Trophoblast cell (in vitro differentiated cells and primary cell): ENCODE data around the gene ADAMTS18.

Source experiments
- DNase-seq, 2 donors: peaks; one replicate each; pipeline ENCODE4 v3.0.0-alpha.2; 2016
- H2AFZ ChIP-seq: 2 replicates; pipeline ENCODE4 v1.6.1; 2013; ENCODE audit warnings: low read length, moderate library complexity, mild to moderate bottlenecking; ENCODE audit not compliant: insufficient read depth, poor library complexity
- H2AK5ac ChIP-seq: 2 replicates; pipeline ENCODE4 v1.6.1; 2013; ENCODE audit warnings: mild to moderate bottlenecking, low read length
- H2BK120ac ChIP-seq: 2 replicates; pipeline ENCODE4 v1.6.1; 2013; ENCODE audit warnings: low read length, mild to moderate bottlenecking, moderate library complexity; ENCODE audit not compliant: insufficient read depth, poor library complexity
- H2BK12ac ChIP-seq: 2 replicates; pipeline ENCODE4 v1.6.1; 2013; ENCODE audit warnings: mild to moderate bottlenecking, low read length, moderate library complexity
- H2BK5ac ChIP-seq: 2 replicates; pipeline ENCODE4 v1.6.1; 2013; ENCODE audit warnings: low read length, low read depth, moderate library complexity, mild to moderate bottlenecking; ENCODE audit not compliant: poor library complexity
- H3K14ac ChIP-seq: 2 replicates; pipeline ENCODE4 v1.6.1; 2013; ENCODE audit warnings: mild to moderate bottlenecking, low read length
- H3K18ac ChIP-seq: 2 replicates; pipeline ENCODE4 v1.6.1; 2013; ENCODE audit warnings: mild to moderate bottlenecking, low read length
- H3K23ac ChIP-seq: 2 replicates; pipeline ENCODE4 v1.6.1; 2013; ENCODE audit warnings: low read length
- H3K27ac ChIP-seq: 2 replicates; pipeline ENCODE4 v1.5.1; 2013; ENCODE audit warnings: low read depth, mild to moderate bottlenecking, inconsistent platforms, low read length, moderate library complexity
- H3K27me3 ChIP-seq: 2 replicates; pipeline ENCODE4 v1.6.1; 2013; ENCODE audit warnings: inconsistent platforms, mild to moderate bottlenecking, low read length, moderate library complexity; ENCODE audit not compliant: insufficient read depth
- H3K36me3 ChIP-seq, 2 experiments: 1 replicate in 1 of 2; 2 replicates in 1 of 2; pipeline ENCODE4 v1.6.1; 2013; ENCODE audit warnings: low read length in 2 of 2, mild to moderate bottlenecking in 2 of 2, moderate library complexity in 1 of 2; ENCODE audit not compliant: insufficient read depth in 2 of 2, control insufficient read depth in 1 of 2
- H3K4ac ChIP-seq: 2 replicates; pipeline ENCODE4 v1.6.1; 2013; ENCODE audit warnings: low read depth, mild to moderate bottlenecking, low read length, moderate library complexity
- H3K4me1 ChIP-seq, 2 experiments: 1 replicate in 1 of 2; 2 replicates in 1 of 2; pipeline ENCODE4 v1.6.1; 2013; ENCODE audit warnings: low read length in 2 of 2, mild to moderate bottlenecking in 2 of 2, moderate library complexity in 1 of 2; ENCODE audit not compliant: insufficient read depth in 2 of 2, control insufficient read depth in 1 of 2
- H3K4me2 ChIP-seq: 2 replicates; pipeline ENCODE4 v1.6.1; 2013; ENCODE audit warnings: inconsistent platforms, mild to moderate bottlenecking, low read length, moderate library complexity
- H3K4me3 ChIP-seq: 2 replicates; pipeline ENCODE4 v1.5.1; 2013; ENCODE audit warnings: mild to moderate bottlenecking, low read depth, low read length, inconsistent platforms
- H3K79me1 ChIP-seq: one replicate; pipeline ENCODE4 v1.6.1; 2013; ENCODE audit warnings: low read length
- H3K79me2 ChIP-seq: 2 replicates; pipeline ENCODE4 v1.6.1; 2013; ENCODE audit warnings: low read length, mild to moderate bottlenecking; ENCODE audit not compliant: control insufficient read depth, insufficient read depth, poor library complexity
- H3K9ac ChIP-seq: 2 replicates; pipeline ENCODE4 v1.6.1; 2013; ENCODE audit warnings: mild to moderate bottlenecking, low read length
- H3K9me3 ChIP-seq: 2 replicates; pipeline ENCODE4 v1.6.1; 2013; ENCODE audit warnings: low read depth, mild to moderate bottlenecking, control low read depth, inconsistent platforms, low read length; ENCODE audit not compliant: insufficient read depth
- H4K12ac ChIP-seq: 2 replicates; pipeline ENCODE4 v1.6.1; 2013; ENCODE audit warnings: low read depth, mild to moderate bottlenecking, low read length, moderate library complexity
- H4K8ac ChIP-seq: 2 replicates; pipeline ENCODE4 v1.6.1; 2013; ENCODE audit warnings: low read depth, mild to moderate bottlenecking, low read length, moderate library complexity
- H4K91ac ChIP-seq: one replicate; pipeline ENCODE4 v1.6.1; 2013; ENCODE audit warnings: low read depth, mild to moderate bottlenecking, low read length, moderate library complexity
- WGBS: extraction: QIAGEN DNeasy Blood & Tissue Kit; methylation state at CpG from one replicate; pipeline ENCODE4 v1.1.7; 2013; ENCODE audit warnings: missing lambda C conversion rate; ENCODE audit not compliant: insufficient read length, insufficient coverage; ENCODE audit errors: extremely low coverage; 5-methylcytosine and 5-hydroxymethylcytosine counted together

Gene ADAMTS18

GRCh38 chr16:77450790-77451487 is 16.1 kb upstream of the ADAMTS18 start:
- Histone ChIP-seq H4K8ac (no peak overlapping the region), H2BK120ac (no peak overlapping the region), H2BK12ac (no peak overlapping the region), H3K4me3 (no peak overlapping the region), H3K9ac (no peak overlapping the region), H4K12ac (no peak overlapping the region), H3K4me1 (no peaks in the 10 kb centered on the region), H3K4me2 (no peak overlapping the region), H3K79me2 (no peaks in the 10 kb centered on the region), H2BK5ac (no peak overlapping the region), H2AFZ (no peak overlapping the region), H3K18ac (no peak overlapping the region), H3K36me3 (no peaks in the 10 kb centered on the region), H2AK5ac (no peak overlapping the region), H3K27ac (no peak overlapping the region), H3K23ac (no peak overlapping the region), H4K91ac (no peak overlapping the region), H3K14ac (no peak overlapping the region), H3K9me3 (no peaks in the 10 kb centered on the region), H3K27me3 (no peaks in the 10 kb centered on the region), H3K79me1 (no peaks in the 10 kb centered on the region), H3K4ac (no peak overlapping the region)
- DNase-seq = no peak
- no CpG with 5 or more reads among the region's 5 CpGs for WGBS

DNA sequence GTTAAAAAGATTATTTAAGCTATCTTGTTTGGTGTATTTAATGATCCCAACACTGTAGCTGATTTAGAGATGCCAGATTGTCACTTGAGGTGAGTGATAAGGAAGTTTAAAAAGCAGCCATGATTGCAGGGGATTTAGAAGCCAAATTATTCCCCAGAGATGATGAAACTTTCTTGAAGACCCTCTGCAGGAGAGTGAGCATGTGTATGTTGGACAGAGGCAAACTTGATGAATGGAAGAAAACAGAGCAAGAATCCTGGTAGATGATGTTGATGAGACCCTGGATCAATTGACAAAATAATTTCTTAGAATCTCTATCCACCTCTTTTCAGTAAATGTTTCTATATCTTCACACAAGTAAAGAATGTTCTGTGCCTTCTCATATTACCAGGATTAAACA is 14.4 kb upstream of the ADAMTS18 start:
- Histone ChIP-seq H3K9me3 (no peaks in the 10 kb centered on the region), H2BK5ac (no peak overlapping the region), H2BK12ac (no peak overlapping the region)

GRCh38 chr16:77445324-77445723 is 10.5 kb upstream of the ADAMTS18 start:
- no CpG with 5 or more reads among the region's 2 CpGs for WGBS

More for the DNA sequence above, 14.4 kb upstream of the ADAMTS18 start:
- H3K9ac ChIP-seq = no peak overlapping the region
- no peak overlapping the region for H4K8ac ChIP-seq
- H3K4ac ChIP-seq = no peak overlapping the region
- H3K27ac ChIP-seq = no peak overlapping the region
- no peaks in the 10 kb centered on the region for H3K36me3 ChIP-seq
- no peak overlapping the region for H3K14ac ChIP-seq
- no peak overlapping the region for H3K23ac ChIP-seq
- no peak overlapping the region for H4K12ac ChIP-seq
- no peaks in the 10 kb centered on the region for H3K79me2 ChIP-seq
- no peaks in the 10 kb centered on the region for H3K4me1 ChIP-seq
- H2BK120ac ChIP-seq = no peak overlapping the region
- H3K18ac ChIP-seq = no peak overlapping the region
- H2AK5ac ChIP-seq = no peak overlapping the region
- no peaks in the 10 kb centered on the region for H3K27me3 ChIP-seq
- no peak overlapping the region for H3K4me2 ChIP-seq
- no peak for DNase-seq
- no peak overlapping the region for H2AFZ ChIP-seq
- H4K91ac ChIP-seq = no peak overlapping the region
- no peaks in the 10 kb centered on the region for H3K79me1 ChIP-seq
- H3K4me3 ChIP-seq = no peak overlapping the region

DNA sequence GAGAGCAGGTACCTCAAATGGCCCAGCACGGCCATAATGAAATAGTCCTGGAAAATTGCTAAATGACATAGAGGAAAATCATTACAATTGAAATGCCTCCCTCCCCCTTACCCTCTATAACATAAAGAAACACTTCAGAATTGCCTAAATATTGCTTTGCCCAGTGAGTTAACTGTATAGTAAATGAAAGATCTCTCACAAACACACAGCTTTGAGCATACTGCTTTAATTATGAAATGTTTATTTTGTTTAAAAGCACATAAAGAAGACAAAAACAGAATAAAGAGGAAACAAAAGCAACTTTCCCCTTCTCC is 9.3 kb upstream of the ADAMTS18 start:
- no peak overlapping the region for H2AFZ ChIP-seq
- no peaks in the 10 kb centered on the region for H3K9me3 ChIP-seq
- H4K91ac ChIP-seq = no peak overlapping the region
- WGBS = no CpG with 5 or more reads among the region's 1 CpG
- H3K79me2 ChIP-seq = no peaks in the 10 kb centered on the region
- no peak overlapping the region for H3K4ac ChIP-seq
- H3K18ac ChIP-seq = no peak overlapping the region
- H3K4me2 ChIP-seq = no peak overlapping the region
- peaks cover 0 to 3% of the 10 kb centered on the region in 2 experiments for H3K4me1 ChIP-seq
- no peak overlapping the region for H2BK120ac ChIP-seq
- no peak overlapping the region for H2BK5ac ChIP-seq
- no peak overlapping the region for H3K23ac ChIP-seq
- H3K27ac ChIP-seq = no peak overlapping the region
- no peak overlapping the region for H4K12ac ChIP-seq
- no peaks in the 10 kb centered on the region for H3K36me3 ChIP-seq
- H3K14ac ChIP-seq = no peak overlapping the region
- H4K8ac ChIP-seq = no peak overlapping the region
- H2BK12ac ChIP-seq = no peak overlapping the region
- no peak overlapping the region for H2AK5ac ChIP-seq
- H3K27me3 ChIP-seq = no peaks in the 10 kb centered on the region
- H3K4me3 ChIP-seq = no peak overlapping the region
- no peaks in the 10 kb centered on the region for H3K79me1 ChIP-seq
- H3K9ac ChIP-seq = no peak overlapping the region
- DNase-seq = no peak

More at GRCh38 chr16:77445324-77445723, 10.5 kb upstream of the ADAMTS18 start:
- no peak overlapping the region for H2AFZ ChIP-seq
- no peak overlapping the region for H2AK5ac ChIP-seq
- H2BK120ac ChIP-seq = no peak overlapping the region
- no peak overlapping the region for H3K18ac ChIP-seq
- no peak overlapping the region for H3K14ac ChIP-seq
- H3K9ac ChIP-seq = no peak overlapping the region
- H3K4me1 ChIP-seq = no peaks in the 10 kb centered on the region
- H2BK12ac ChIP-seq = no peak overlapping the region
- no peaks in the 10 kb centered on the region for H3K79me1 ChIP-seq
- H3K9me3 ChIP-seq = no peaks in the 10 kb centered on the region
- no peak overlapping the region for H3K4ac ChIP-seq
- H3K27ac ChIP-seq = no peak overlapping the region
- H3K4me2 ChIP-seq = no peak overlapping the region
- DNase-seq = no peak
- no peak overlapping the region for H4K12ac ChIP-seq
- no peaks in the 10 kb centered on the region for H3K36me3 ChIP-seq
- H4K8ac ChIP-seq = no peak overlapping the region
- no peak overlapping the region for H4K91ac ChIP-seq
- no peak overlapping the region for H3K23ac ChIP-seq
- no peaks in the 10 kb centered on the region for H3K79me2 ChIP-seq
- H2BK5ac ChIP-seq = no peak overlapping the region
- H3K27me3 ChIP-seq = no peaks in the 10 kb centered on the region
- H3K4me3 ChIP-seq = no peak overlapping the region
